OCI-LY3 (cell line): ENCODE data around the gene UBE2G2.

Experiments
- H2AFZ ChIP-seq: fragments of 200-600, 300-600 bp; shearing (Covaris generic); 2 replicates; pipeline ENCODE4 v1.6.0; 2014; ENCODE audit warnings: antibody characterized with exemption, low read depth, low read length
- H3K27ac ChIP-seq: fragments of 200-600, 300-600 bp; sonication (generic); 2 replicates; pipeline ENCODE4 v1.5.1; 2014; ENCODE audit warnings: mild to moderate bottlenecking, low read length, moderate library complexity, mixed read lengths
- H3K27me3 ChIP-seq: fragments of 200-600, 300-600 bp; sonication (generic); 2 replicates; pipeline ENCODE4 v1.6.1; 2014; ENCODE audit warnings: low read depth, low read length, mixed read lengths
- H3K36me3 ChIP-seq: fragments of 200-600, 300-600 bp; sonication (generic); replicated peaks from 2 replicates; pipeline ENCODE3; 2014; ENCODE audit warnings: low read depth, low read length, mixed read lengths
- H3K4me1 ChIP-seq: fragments of 300-600, 200-600 bp; sonication (generic); 2 replicates; pipeline ENCODE4 v1.6.1; 2014; ENCODE audit warnings: low read length, mixed read lengths
- H3K4me2 ChIP-seq: fragments of 200-600, 300-600 bp; sonication (generic); 2 replicates; pipeline ENCODE4 v1.6.1; 2014; ENCODE audit warnings: low read length, mixed read lengths
- H3K4me3 ChIP-seq: fragments of 300-600, 200-600 bp; sonication (generic); 2 replicates; pipeline ENCODE4 v1.5.1; 2014; ENCODE audit warnings: antibody characterized with exemption, mild to moderate bottlenecking, low read length, moderate library complexity
- H3K79me2 ChIP-seq: fragments of 300-600, 200-600 bp; shearing (Covaris generic); 2 replicates; pipeline ENCODE4 v1.6.1; 2014; ENCODE audit warnings: mild to moderate bottlenecking, low read length, mixed read lengths
- H3K9ac ChIP-seq: fragments of 300-600, 200-600 bp; shearing (Covaris generic); 2 replicates; pipeline ENCODE4 v1.6.0; 2014; ENCODE audit warnings: mild to moderate bottlenecking, low read length, moderate library complexity
- H3K9me3 ChIP-seq: fragments of 200-600, 300-600 bp; shearing (Covaris generic); 2 replicates; pipeline ENCODE4 v1.6.1; 2014; ENCODE audit warnings: low read length, mixed read lengths; ENCODE audit not compliant: insufficient read depth
- H4K20me1 ChIP-seq: fragments of 200-600, 300-600 bp; sonication (generic); 2 replicates; pipeline ENCODE4 v1.6.1; 2016; ENCODE audit warnings: low read length, mixed read lengths; ENCODE audit not compliant: insufficient read depth
- CTCF ChIP-seq: fragments of 200-600, 300-600 bp; sonication (generic); IDR thresholded peaks from 2 replicates; pipeline ENCODE4 v1.5.1; 2014; ENCODE audit warnings: antibody characterized with exemption, low read length, low read depth
- EZH2phosphoT487 ChIP-seq: fragments of 200-600 bp; shearing (Covaris generic); IDR thresholded peaks from 2 replicates; pipeline ENCODE4 v1.6.1; 2018; ENCODE audit warnings: antibody characterized with exemption, mixed run types, low read depth

The UBE2G2 gene

GRCh38 chr21:44730951-44731579 lies 70.6 kb downstream of the UBE2G2 start:
- Histone ChIP-seq H3K79me2 (no peaks in the 10 kb centered on the region), H3K4me3 (no peak overlapping the region), H3K4me1 (no peaks in the 10 kb centered on the region), H3K36me3 (no peaks in the 10 kb centered on the region), H4K20me1 (no peaks in the 10 kb centered on the region), H3K27ac (no peak overlapping the region), H3K9ac (no peak overlapping the region), H3K4me2 (no peak overlapping the region), H2AFZ (no peak overlapping the region), H3K27me3 (peaks cover 5% of the 10 kb centered on the region), H3K9me3 (no peaks in the 10 kb centered on the region)
- TF ChIP-seq CTCF = no peak
- TF ChIP-seq EZH2phosphoT487 = no peak

- TF ChIP-seq CTCF = no peak
- no peak for TF ChIP-seq EZH2phosphoT487
- H3K79me2 ChIP-seq = no peaks in the 10 kb centered on the region
- H3K36me3 ChIP-seq = no peaks in the 10 kb centered on the region
- no peak overlapping the region for H3K9ac ChIP-seq
- H3K4me3 ChIP-seq = no peak overlapping the region
- H2AFZ ChIP-seq = no peak overlapping the region
- no peak overlapping the region for H3K27ac ChIP-seq
- H4K20me1 ChIP-seq = no peaks in the 10 kb centered on the region
- peaks cover 7% of the 10 kb centered on the region for H3K27me3 ChIP-seq
- H3K9me3 ChIP-seq = no peaks in the 10 kb centered on the region
- no peak overlapping the region for H3K4me2 ChIP-seq
- H3K4me1 ChIP-seq = no peaks in the 10 kb centered on the region
These were observed 71.6 kb downstream of the UBE2G2 start for GRCh38 chr21:44730028-44730395.

- H3K9me3 ChIP-seq = no peaks in the 10 kb centered on the region
- no peak for TF ChIP-seq CTCF
- no peak for TF ChIP-seq EZH2phosphoT487
- H3K4me1 ChIP-seq = no peaks in the 10 kb centered on the region
- H3K4me2 ChIP-seq = no peak overlapping the region
- H3K36me3 ChIP-seq = no peaks in the 10 kb centered on the region
- no peak overlapping the region for H3K9ac ChIP-seq
- H3K4me3 ChIP-seq = no peak overlapping the region
- no peak overlapping the region for H2AFZ ChIP-seq
- H4K20me1 ChIP-seq = no peaks in the 10 kb centered on the region
- H3K79me2 ChIP-seq = no peaks in the 10 kb centered on the region
- H3K27ac ChIP-seq = no peak overlapping the region
- peaks cover 7% of the 10 kb centered on the region for H3K27me3 ChIP-seq
These were observed 72.1 kb downstream of the UBE2G2 start for GRCh38 chr21:44729336-44730027.

- Histone ChIP-seq H2AFZ (no peak overlapping the region), H3K9me3 (no peaks in the 10 kb centered on the region), H3K4me1 (no peaks in the 10 kb centered on the region), H3K4me2 (no peak overlapping the region), H3K36me3 (no peaks in the 10 kb centered on the region), H3K9ac (no peak overlapping the region), H3K27me3 (peaks cover 7% of the 10 kb centered on the region), H3K79me2 (no peaks in the 10 kb centered on the region), H3K27ac (no peak overlapping the region), H3K4me3 (no peak overlapping the region), H4K20me1 (no peaks in the 10 kb centered on the region)
- TF ChIP-seq EZH2phosphoT487 (no peak), CTCF (no peak)
These were observed 72.9 kb downstream of the UBE2G2 start for GRCh38 chr21:44728716-44729115.
